ENCODE results near the gene AUTS2. TPM values are rescaled to one million over a fixed set of nuclear protein-coding genes. Genes with fewer than 3 reads are reported as not detected.

AUTS2 gene
- total and polyA plus RNA-seq, 2 of the 8 experiments (the other 6 are each of a cell fraction or from before 2014, with no cell fraction given): 25.9 to 101 TPM

GRCh38 chr7:69748530-69748929, 150.3 kb downstream of the AUTS2 start (continued):
- TF ChIP-seq CHD7 (IDR thresholded peaks at IDR 0.05; ENCODE audit: insufficient replicate concordance, low read length) (no peak), SP4 (IDR thresholded peaks at IDR 0.05; ENCODE audit: low read length) (no peak), EGR1 (IDR thresholded peaks at IDR 0.05; ENCODE audit: borderline replicate concordance, low read depth, low read length) (no peak), EZH2 (IDR thresholded peaks at IDR 0.05; ENCODE audit: low read depth, low read length, severe bottlenecking) (no peak), TEAD4 (IDR thresholded peaks at IDR 0.05; ENCODE audit: low read depth, low read length) (no peak), ATF2 (IDR thresholded peaks at IDR 0.05; ENCODE audit: low read length) (no peak)
